T-cell (primary cell): ENCODE results near the gene CHGA. TPM values are rescaled to one million over a fixed set of nuclear protein-coding genes. Genes with fewer than 3 reads are reported as not detected.

Experiments
- ATAC-seq, 4 experiments: fragments of 200-7000 bp in 3 of 4; fragments of 150-1000 bp in 1 of 4; cut with Tn5 transposase; replicated peaks in 1 of 4; 1 replicate in 3 of 4; 2 replicates in 1 of 4; pipeline ENCODE4 v1.10.0; 2021; ENCODE audit warnings: moderate library complexity in 3 of 4, mild to moderate bottlenecking in 2 of 4, moderate number of reproducible peaks in 1 of 4
- CTCF ChIA-PET, 2 donors: fragments of 300-600 bp; sonication (Branson Sonifier 250); formaldehyde crosslinking; loops; one replicate each; lab custom pipeline; 2022; ENCODE audit warnings: antibody characterized with exemption in 2 of 2; lab: Charles Lee
- POLR2A ChIA-PET, 2 donors: fragments of 300-600 bp; sonication (Branson Sonifier 250); formaldehyde crosslinking; loops; one replicate each; lab custom pipeline; 2022; ENCODE audit warnings: antibody characterized with exemption in 2 of 2; lab: Charles Lee
- DNase-seq, 35 experiments: peaks; one replicate each; pipeline versions ENCODE4 v3.0.0 to v3.0.0-alpha.2; 2013 to 2023
- H3K27ac ChIP-seq: one replicate; pipeline ENCODE4 v1.5.1; 2013; ENCODE audit warnings: low read length
- H3K27me3 ChIP-seq, 2 experiments: replicated peaks in 1 of 2; 1 replicate in 1 of 2; 2 replicates in 1 of 2; pipeline versions ENCODE4 v1.6.1 to v1.7.0; 2013; ENCODE audit warnings: low read length in 1 of 2, mixed read lengths in 1 of 2; ENCODE audit not compliant: control insufficient read depth in 2 of 2, insufficient read depth in 2 of 2; ENCODE audit errors: extremely low read depth in 1 of 2
- H3K36me3 ChIP-seq, 2 donors: 1 replicate in 1 of 2; 2 replicates in 1 of 2; pipeline versions ENCODE4 v1.6.1 to v1.7.0; 2013; ENCODE audit warnings: low read length in 1 of 2; ENCODE audit not compliant: control insufficient read depth in 2 of 2, insufficient read depth in 1 of 2; ENCODE audit errors: extremely low read depth in 1 of 2
- H3K4me1 ChIP-seq, 2 experiments: 1 replicate in 1 of 2; 2 replicates in 1 of 2; pipeline versions ENCODE4 v1.6.1 to v1.7.0; 2013; ENCODE audit warnings: low read length in 2 of 2, mixed read lengths in 1 of 2; ENCODE audit not compliant: insufficient read depth in 2 of 2, control insufficient read depth in 1 of 2; ENCODE audit errors: extremely low read depth in 1 of 2
- H3K4me3 ChIP-seq, 2 donors: 1 replicate in 1 of 2; 2 replicates in 1 of 2; pipeline versions ENCODE4 v1.5.1 to v1.7.0; 2013; ENCODE audit warnings: mild to moderate bottlenecking in 2 of 2, low read length in 1 of 2, moderate library complexity in 1 of 2; ENCODE audit not compliant: control insufficient read depth in 1 of 2; ENCODE audit errors: extremely low read depth in 1 of 2
- H3K9me3 ChIP-seq: 2 replicates; pipeline ENCODE4 v1.7.0; 2013
- H3K27ac Mint-ChIP-seq, 2 donors: one replicate each; pipeline ENCODE4 v1.8.0; 2020 to 2021; ENCODE audit warnings: mild to moderate bottlenecking in 2 of 2, mixed read lengths in 2 of 2
- H3K27me3 Mint-ChIP-seq, 2 donors: one replicate each; pipeline ENCODE4 v1.8.0; 2021 to 2022; ENCODE audit warnings: mixed read lengths in 2 of 2
- H3K36me3 Mint-ChIP-seq: one replicate; pipeline ENCODE4 v1.8.0; 2021; ENCODE audit warnings: mixed read lengths
- H3K4me1 Mint-ChIP-seq, 3 donors: one replicate each; pipeline ENCODE4 v1.8.0; 2020 to 2022; ENCODE audit warnings: mixed read lengths in 3 of 3, mild to moderate bottlenecking in 1 of 3
- H3K4me3 Mint-ChIP-seq, 3 donors: one replicate each; pipeline ENCODE4 v1.8.0; 2020 to 2022; ENCODE audit warnings: mild to moderate bottlenecking in 3 of 3, mixed read lengths in 3 of 3, moderate library complexity in 3 of 3
- H3K9me3 Mint-ChIP-seq, 3 donors: one replicate each; pipeline ENCODE4 v1.8.0; 2020 to 2022; ENCODE audit warnings: mixed read lengths in 3 of 3
- WGBS: methylation state at CpG from one replicate; pipeline ENCODE4 v1.1.5; 2013; ENCODE audit warnings: missing lambda C conversion rate; ENCODE audit not compliant: insufficient coverage; 5-methylcytosine and 5-hydroxymethylcytosine counted together
- total RNA-seq, 35 experiments: library from RNA in 6 of 35; stranded (reverse) in 6 of 35; fragments of 120-200 nt in 1 of 35; gene quantifications; one replicate each; pipeline versions ENCODE4 v1.2.1 to v1.2.4 and lab custom pipeline; 2013 to 2026

Gene CHGA
- total RNA-seq, 5 donors from 2014 or later (not counting 1 experiment from before 2014, with no cell fraction given), result 0.18 TPM; not detected in 4

DNA sequence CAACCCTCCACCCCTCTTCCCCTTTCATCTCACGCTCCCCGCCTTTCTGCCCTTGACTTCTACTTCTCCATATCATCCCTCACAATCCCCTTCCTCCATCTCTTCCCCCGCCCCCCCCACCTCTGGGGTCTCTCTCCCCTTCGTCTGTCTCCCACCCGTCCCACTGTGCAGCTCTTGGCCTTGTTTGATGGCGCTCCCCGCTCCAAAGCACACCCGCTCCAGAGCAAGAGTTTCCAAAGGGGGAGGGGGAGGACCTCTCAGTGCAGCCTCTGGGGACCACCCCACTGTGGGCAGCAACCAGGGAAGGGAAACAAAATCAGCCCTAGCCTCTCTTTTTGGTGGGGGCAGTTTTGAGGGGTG, 774 bp downstream of the CHGA start:
- H3K9me3 Mint-ChIP-seq, result peaks cover 0 to 3% (median 0%) of the 10 kb centered on the region in 3 donors
- H3K4me1 Mint-ChIP-seq, result peaks cover 0 to 12% (median 6%) of the 10 kb centered on the region in 3 donors
- ATAC-seq (no peak), DNase-seq (no peak)
- Histone ChIP-seq H3K9me3 (no peaks in the 10 kb centered on the region), H3K4me3 (no peak overlapping the region), H3K4me1 (peaks cover 0 to 3% of the 10 kb centered on the region in 2 experiments), H3K27ac (no peak overlapping the region), H3K27me3 (peaks cover 0 to 47% of the 10 kb centered on the region in 2 experiments), H3K36me3 (no peaks in the 10 kb centered on the region)
- no peak overlapping the region for H3K27ac Mint-ChIP-seq
- peaks cover 37 to 42% of the 10 kb centered on the region in 2 donors for H3K27me3 Mint-ChIP-seq
- H3K36me3 Mint-ChIP-seq, result no peaks in the 10 kb centered on the region
- ChIA-PET POLR2A (no interaction called here), CTCF (no interaction called here)
- WGBS, result 11% methylated on average over 3 of the region's 8 CpGs
- H3K4me3 Mint-ChIP-seq, result no peak overlapping the region

DNA sequence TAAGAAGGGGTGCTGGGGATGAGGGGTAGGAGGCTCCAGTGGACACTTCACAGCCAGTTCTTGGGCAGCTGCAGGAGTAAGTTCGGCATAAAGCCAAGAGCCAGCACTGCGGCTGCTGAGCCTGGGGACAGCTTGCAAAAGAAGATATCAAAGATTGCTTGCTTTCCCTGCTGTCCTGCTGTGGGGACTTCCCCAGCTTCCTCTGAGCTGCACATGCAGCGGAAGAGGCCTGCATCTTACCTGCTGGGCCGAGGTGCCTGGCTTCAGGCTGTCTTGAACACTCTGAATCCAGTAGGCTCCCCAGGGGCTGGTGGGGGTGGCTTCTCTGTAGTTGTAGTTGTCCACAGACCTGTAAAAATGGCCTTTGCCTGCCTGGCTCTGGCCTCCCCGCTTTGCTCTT, 1.3 kb downstream of the CHGA start:
- peaks cover 0 to 3% (median 0%) of the 10 kb centered on the region in 3 donors for H3K9me3 Mint-ChIP-seq
- DNase-seq (no peak), ATAC-seq (no peak)
- H3K27ac ChIP-seq, result no peak overlapping the region
- H3K4me3 Mint-ChIP-seq, result no peak overlapping the region
- POLR2A ChIA-PET, result interaction anchor here in 1 of 2 donors (1.2 kb wide), 1 partner anchor 10 kb away, joined by 3 read pairs; no protein-coding TSS in a partner anchor
- CTCF ChIA-PET, result no interaction called here
- peaks cover 36 to 37% of the 10 kb centered on the region in 2 donors for H3K27me3 Mint-ChIP-seq
- 65% methylated on average over 2 of the region's 5 CpGs for WGBS
- no peaks in the 10 kb centered on the region for H3K36me3 Mint-ChIP-seq
- H3K9me3 ChIP-seq, result no peaks in the 10 kb centered on the region
- peaks cover 0 to 12% (median 6%) of the 10 kb centered on the region in 3 donors for H3K4me1 Mint-ChIP-seq
- H3K36me3 ChIP-seq, result no peaks in the 10 kb centered on the region
- H3K27ac Mint-ChIP-seq, result no peak overlapping the region
- H3K27me3 ChIP-seq, result peaks cover 0 to 45% of the 10 kb centered on the region in 2 experiments
- peaks cover 0 to 3% of the 10 kb centered on the region in 2 experiments for H3K4me1 ChIP-seq
- H3K4me3 ChIP-seq, result no peak overlapping the region

DNA sequence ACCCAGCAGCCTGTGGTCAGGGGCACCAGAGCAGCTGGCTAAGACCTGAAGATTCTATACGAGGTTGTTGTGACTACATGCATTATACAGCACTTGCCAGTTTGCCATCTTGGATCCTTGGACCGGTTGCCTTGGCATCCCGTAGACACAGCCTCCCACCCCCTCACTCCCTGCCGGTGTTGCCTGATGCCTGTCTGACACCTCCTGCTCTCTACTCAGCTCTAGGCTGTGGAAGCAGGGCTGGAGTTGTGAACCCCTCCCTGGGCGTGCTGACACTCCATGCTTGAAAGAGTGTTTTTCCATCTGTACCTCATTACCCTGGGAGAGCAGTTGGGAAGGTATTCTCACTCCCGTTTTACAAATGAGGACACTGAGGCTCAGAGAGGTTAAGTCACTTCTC, 2.5 kb downstream of the CHGA start:
- Mint-ChIP-seq H3K36me3 (no peaks in the 10 kb centered on the region), H3K9me3 (peaks cover 0 to 3% (median 0%) of the 10 kb centered on the region in 3 donors), H3K4me1 (peaks cover 0 to 12% (median 6%) of the 10 kb centered on the region in 3 donors), H3K27me3 (peaks cover 34 to 37% of the 10 kb centered on the region in 2 donors), H3K4me3 (no peak overlapping the region), H3K27ac (no peak overlapping the region)
- ChIA-PET POLR2A (interaction anchor here in 1 of 2 donors (1.2 kb wide), 1 partner anchor 8 kb away, joined by 3 read pairs; no protein-coding TSS in a partner anchor), CTCF (no interaction called here)
- WGBS, result 68% methylated on average over 3 of the region's 6 CpGs
- ATAC-seq (no peak), DNase-seq (no peak)
- peaks cover 0 to 41% of the 10 kb centered on the region in 2 experiments for H3K27me3 ChIP-seq
- H3K4me3 ChIP-seq, result no peak overlapping the region
- H3K36me3 ChIP-seq, result no peaks in the 10 kb centered on the region
- no peak overlapping the region for H3K27ac ChIP-seq
- H3K9me3 ChIP-seq, result no peaks in the 10 kb centered on the region
- peaks cover 0 to 3% of the 10 kb centered on the region in 2 experiments for H3K4me1 ChIP-seq

DNA sequence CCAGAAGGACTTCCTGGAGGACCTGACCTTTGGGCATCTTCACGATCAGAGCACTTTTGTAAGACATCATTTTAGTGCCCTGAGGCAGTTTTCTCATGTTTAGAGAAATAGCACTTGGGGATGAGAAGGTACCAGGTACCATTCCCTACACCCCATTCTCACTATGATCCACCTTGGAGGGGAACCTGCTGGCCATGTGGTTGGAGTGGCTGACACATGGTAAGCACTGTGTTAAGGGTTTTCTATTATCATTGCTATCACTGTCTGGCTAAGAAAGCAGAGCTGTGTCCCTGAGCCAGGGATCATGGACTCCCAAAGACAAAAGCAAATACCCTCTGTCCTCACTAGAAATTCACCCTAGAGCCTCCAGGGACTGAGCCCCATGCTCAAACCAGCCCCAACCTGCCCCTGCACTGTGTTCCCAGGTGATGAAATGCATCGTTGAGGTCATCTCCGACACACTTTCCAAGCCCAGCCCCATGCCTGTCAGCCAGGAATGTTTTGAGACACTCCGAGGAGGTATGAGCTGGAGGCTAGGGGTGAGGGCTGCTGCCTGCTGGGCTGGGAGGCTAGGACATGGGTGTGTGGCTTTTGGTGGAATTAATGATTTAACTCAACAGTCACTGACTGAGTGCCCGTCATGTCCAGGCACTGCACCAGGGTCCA, 3.4 kb downstream of the CHGA start:
- WGBS, result 81% methylated on average over 4 of the region's 5 CpGs
- Mint-ChIP-seq H3K36me3 (no peaks in the 10 kb centered on the region), H3K9me3 (peaks cover 0 to 3% (median 0%) of the 10 kb centered on the region in 3 donors), H3K27me3 (peaks cover 28 to 32% of the 10 kb centered on the region in 2 donors), H3K4me3 (no peak overlapping the region), H3K27ac (no peak overlapping the region), H3K4me1 (peaks cover 0 to 12% (median 6%) of the 10 kb centered on the region in 3 donors)
- peaks cover 0 to 3% of the 10 kb centered on the region in 2 experiments for H3K4me1 ChIP-seq
- DNase-seq (no peak), ATAC-seq (no peak)
- ChIA-PET CTCF (no interaction called here), POLR2A (interaction anchor here in 1 of 2 donors (0.6 kb wide), 1 partner anchor 1684 kb away, joined by 4 read pairs; no protein-coding TSS in a partner anchor)
- no peak overlapping the region for H3K27ac ChIP-seq
- H3K36me3 ChIP-seq, result no peaks in the 10 kb centered on the region
- peaks cover 0 to 37% of the 10 kb centered on the region in 2 experiments for H3K27me3 ChIP-seq
- no peak overlapping the region for H3K4me3 ChIP-seq
- H3K9me3 ChIP-seq, result no peaks in the 10 kb centered on the region

DNA sequence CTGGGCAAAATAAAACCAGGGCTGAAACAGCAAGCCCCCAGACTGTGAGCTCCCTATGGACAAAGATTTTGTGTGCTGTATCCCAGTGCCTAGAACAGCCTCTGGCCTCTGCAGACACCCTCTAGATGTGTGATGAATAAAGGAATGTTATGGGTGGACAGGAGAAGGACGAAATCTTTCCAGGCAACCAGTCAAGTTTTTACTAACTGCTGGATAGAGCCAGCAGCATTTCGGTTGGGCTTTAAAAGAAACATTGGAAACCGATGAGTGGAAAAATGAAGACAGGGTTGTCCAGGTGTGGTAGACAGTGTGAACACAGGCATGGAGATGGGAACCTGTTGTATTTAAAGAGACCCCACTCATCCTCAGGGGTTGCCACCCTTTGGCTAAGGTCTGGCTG, 4.0 kb downstream of the CHGA start:
- WGBS, result 81% methylated on average over 3 of the region's 3 CpGs
- ChIA-PET POLR2A (no interaction called here), CTCF (no interaction called here)
- no peaks in the 10 kb centered on the region for H3K36me3 ChIP-seq
- no peak overlapping the region for H3K27ac ChIP-seq
- H3K4me3 ChIP-seq, result no peak overlapping the region
- no peaks in the 10 kb centered on the region for H3K9me3 ChIP-seq
- DNase-seq, result no peak
- Mint-ChIP-seq H3K4me3 (no peak overlapping the region), H3K9me3 (no peaks in the 10 kb centered on the region), H3K36me3 (no peaks in the 10 kb centered on the region), H3K27me3 (peaks cover 22 to 26% of the 10 kb centered on the region in 2 donors), H3K4me1 (peaks cover 0 to 12% (median 6%) of the 10 kb centered on the region in 3 donors), H3K27ac (no peak overlapping the region)
- peaks cover 0 to 3% of the 10 kb centered on the region in 2 experiments for H3K4me1 ChIP-seq
- peaks cover 0 to 34% of the 10 kb centered on the region in 2 experiments for H3K27me3 ChIP-seq
- ATAC-seq, result no peak

DNA sequence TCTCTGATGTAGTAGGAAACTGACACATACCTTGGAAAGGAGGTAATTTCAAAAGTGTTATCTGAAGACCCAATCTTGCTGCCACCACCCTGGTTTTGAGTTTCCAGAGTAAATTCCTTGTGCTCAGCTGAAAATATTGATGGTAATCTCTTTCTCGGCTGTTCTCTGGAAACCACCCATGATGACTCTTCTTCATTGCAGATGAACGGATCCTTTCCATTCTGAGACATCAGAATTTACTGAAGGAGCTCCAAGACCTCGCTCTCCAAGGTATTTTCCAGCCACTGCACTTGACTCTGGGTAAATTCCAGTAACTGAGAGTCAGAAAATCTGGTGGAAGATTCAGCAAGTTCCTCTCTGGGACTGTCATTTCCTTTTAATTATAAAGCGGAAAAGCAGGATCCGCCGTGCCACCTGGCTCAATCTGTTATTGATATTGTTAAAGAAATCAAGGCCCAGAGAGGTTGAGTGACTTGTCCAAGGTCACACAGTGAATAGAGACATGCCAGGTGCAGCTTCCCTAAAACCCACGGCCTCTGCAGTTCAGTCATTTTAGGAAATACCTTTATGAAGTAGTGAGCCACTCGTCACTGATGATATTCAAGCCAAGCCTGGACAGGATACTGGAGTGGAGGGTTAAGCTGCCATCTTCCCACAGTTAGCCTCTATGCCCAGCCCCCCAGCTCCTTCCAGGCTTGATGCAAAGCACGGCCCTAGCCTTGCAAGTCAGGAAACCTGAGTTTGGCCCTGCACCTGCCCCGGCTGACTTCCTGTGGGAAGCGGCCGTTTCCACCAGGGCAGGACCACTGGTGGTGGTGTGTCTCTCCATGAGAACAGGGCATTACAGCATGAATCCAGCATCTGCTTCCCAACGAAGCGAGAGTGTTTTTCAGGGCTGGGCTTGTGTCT, 4.7 kb downstream of the CHGA start:
- Histone ChIP-seq H3K4me1 (peaks cover 0 to 3% of the 10 kb centered on the region in 2 experiments), H3K27ac (no peak overlapping the region), H3K36me3 (no peaks in the 10 kb centered on the region), H3K9me3 (no peaks in the 10 kb centered on the region), H3K27me3 (peaks cover 0 to 28% of the 10 kb centered on the region in 2 experiments), H3K4me3 (no peak overlapping the region)
- H3K27me3 Mint-ChIP-seq, result peaks cover 16 to 20% of the 10 kb centered on the region in 2 donors
- no peak for ATAC-seq
- H3K27ac Mint-ChIP-seq, result no peak overlapping the region
- CTCF ChIA-PET, result no interaction called here
- H3K4me3 Mint-ChIP-seq, result no peak overlapping the region
- 61% methylated on average over 10 of the region's 14 CpGs for WGBS
- H3K9me3 Mint-ChIP-seq, result no peaks in the 10 kb centered on the region
- POLR2A ChIA-PET, result no interaction called here
- no peaks in the 10 kb centered on the region for H3K36me3 Mint-ChIP-seq
- H3K4me1 Mint-ChIP-seq, result peaks cover 0 to 10% (median 3%) of the 10 kb centered on the region in 3 donors
- no peak for DNase-seq
